ENCODE data around the gene AHNAK. TPM values are rescaled to one million over a fixed set of nuclear protein-coding genes. Genes with fewer than 3 reads are reported as not detected.

Gene AHNAK
- total and polyA plus RNA-seq, 9 donors, result 114 to 699 (median 540) TPM

DNA sequence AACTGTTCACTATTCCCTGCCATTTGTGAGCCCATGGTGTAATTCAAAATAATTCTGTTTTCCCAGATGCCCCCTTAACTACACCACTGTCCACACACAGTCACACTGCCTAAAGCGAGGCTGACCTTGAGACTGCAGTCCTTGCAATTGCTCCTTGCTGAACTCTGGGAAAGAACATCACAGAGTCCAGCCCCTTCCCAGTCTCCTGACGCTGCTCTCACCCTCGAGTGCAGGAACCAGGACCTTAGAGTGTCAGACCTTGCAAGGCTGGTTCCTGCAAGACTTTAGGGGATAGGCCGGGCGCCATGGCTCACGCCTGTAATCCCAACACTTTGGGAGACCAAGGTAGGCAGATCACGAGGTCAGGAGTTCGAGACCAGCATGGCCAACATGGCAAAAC lies 33.6 kb downstream of the AHNAK start:
- no peak overlapping the region for H3K4me3 ChIP-seq
- WGBS, 3 donors, result 58 to 68% (median 64%) methylated on average over 8 of the region's 8 CpGs
- no peak for DNase-seq
- peaks cover 3% of the 10 kb centered on the region for H3K4me1 ChIP-seq (ENCODE audit: insufficient read depth)
- H3K27ac ChIP-seq, result no peak overlapping the region
- intact Hi-C loops (cut with DNase I), result loop anchor here in 1 of 4 donors (2.0 kb wide), 1 partner anchor 22 kb away; no protein-coding TSS in a partner anchor
- H3K9me3 ChIP-seq, result no peaks in the 10 kb centered on the region
- TF ChIP-seq EP300 (IDR thresholded peaks at IDR 0.05), result no peak
- TF ChIP-seq, protein P1, sequence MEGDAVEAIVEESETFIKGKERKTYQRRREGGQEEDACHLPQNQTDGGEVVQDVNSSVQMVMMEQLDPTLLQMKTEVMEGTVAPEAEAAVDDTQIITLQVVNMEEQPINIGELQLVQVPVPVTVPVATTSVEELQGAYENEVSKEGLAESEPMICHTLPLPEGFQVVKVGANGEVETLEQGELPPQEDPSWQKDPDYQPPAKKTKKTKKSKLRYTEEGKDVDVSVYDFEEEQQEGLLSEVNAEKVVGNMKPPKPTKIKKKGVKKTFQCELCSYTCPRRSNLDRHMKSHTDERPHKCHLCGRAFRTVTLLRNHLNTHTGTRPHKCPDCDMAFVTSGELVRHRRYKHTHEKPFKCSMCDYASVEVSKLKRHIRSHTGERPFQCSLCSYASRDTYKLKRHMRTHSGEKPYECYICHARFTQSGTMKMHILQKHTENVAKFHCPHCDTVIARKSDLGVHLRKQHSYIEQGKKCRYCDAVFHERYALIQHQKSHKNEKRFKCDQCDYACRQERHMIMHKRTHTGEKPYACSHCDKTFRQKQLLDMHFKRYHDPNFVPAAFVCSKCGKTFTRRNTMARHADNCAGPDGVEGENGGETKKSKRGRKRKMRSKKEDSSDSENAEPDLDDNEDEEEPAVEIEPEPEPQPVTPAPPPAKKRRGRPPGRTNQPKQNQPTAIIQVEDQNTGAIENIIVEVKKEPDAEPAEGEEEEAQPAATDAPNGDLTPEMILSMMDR (IDR thresholded peaks at IDR 0.05), result no peak
- no peak for TF ChIP-seq POLR2A (IDR thresholded peaks at IDR 0.05)
- H3K27me3 ChIP-seq, result no peaks in the 10 kb centered on the region
- H3K36me3 ChIP-seq, result no peaks in the 10 kb centered on the region

DNA sequence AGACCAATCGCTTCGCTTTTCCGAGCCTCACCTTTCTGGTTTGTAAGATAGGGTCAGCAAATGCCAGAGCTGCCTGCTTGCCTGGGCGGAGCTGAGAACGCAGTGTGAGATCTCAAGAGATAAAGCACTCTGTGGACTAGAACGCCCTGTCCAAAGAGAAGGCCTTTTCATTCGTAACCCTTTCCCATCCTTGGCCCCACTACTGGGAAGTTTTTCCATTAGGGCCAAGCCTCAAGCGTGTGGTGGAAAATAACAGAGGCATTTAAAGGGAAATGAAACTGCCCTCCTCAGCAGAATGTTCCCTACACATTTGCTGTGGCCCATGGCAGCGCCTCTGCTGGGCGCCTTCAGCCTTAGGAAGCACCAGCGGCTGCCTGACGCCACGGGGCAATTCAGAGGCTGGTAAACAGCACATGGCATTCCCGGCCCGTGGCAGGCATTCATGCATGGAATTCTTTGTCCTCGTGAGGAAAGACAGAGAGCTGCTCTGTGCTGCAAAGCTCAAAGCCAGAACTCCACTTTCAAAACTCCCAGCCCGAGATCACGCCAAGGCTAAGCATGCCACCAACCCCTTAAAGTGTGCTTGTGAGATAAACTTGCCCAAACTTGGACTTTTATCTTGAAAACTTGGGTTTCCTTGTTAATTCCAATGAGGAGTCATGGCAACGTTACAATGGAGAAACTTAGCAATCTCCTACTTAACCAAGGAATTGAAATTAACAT lies 38.1 kb downstream of the AHNAK start:
- 41 to 47% (median 46%) methylated on average over 19 of the region's 19 CpGs for WGBS, 3 donors
- H3K4me3 ChIP-seq, result no peak overlapping the region
- no peaks in the 10 kb centered on the region for H3K27me3 ChIP-seq
- TF ChIP-seq, protein P1 (IDR thresholded peaks at IDR 0.05), result peak in 1 of 3 donors; percentile 21
- no peak for TF ChIP-seq EP300 (IDR thresholded peaks at IDR 0.05)
- intact Hi-C loops (cut with DNase I), result no loop called here
- peak overlapping the region in 1 of 2 donors; percentile 9 for H3K27ac ChIP-seq
- H3K36me3 ChIP-seq, result no peaks in the 10 kb centered on the region
- peak in 4 of 5 donors; percentile 22 to 58 (median 33) for DNase-seq
- peaks cover 6% of the 10 kb centered on the region for H3K4me1 ChIP-seq (ENCODE audit: insufficient read depth)
- no peaks in the 10 kb centered on the region for H3K9me3 ChIP-seq

DNA sequence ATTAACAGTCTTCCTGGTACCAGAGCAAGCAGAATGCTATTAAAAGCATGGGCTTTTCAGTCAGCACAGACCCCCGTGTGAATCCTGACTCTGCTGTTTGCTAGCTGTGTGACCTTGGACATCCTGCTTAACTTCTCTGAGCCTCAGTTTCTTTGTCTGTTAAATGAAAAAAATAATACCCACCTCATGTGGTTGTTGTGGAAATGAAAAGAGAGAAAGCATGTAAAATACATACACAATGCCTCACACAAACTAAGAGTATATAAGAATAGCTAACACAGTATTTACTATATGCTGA lies 39.5 kb downstream of the AHNAK start:
- Histone ChIP-seq H3K27ac (peak overlapping the region in 1 of 2 donors; percentile 1), H3K27me3 (no peaks in the 10 kb centered on the region), H3K4me3 (no peak overlapping the region), H3K36me3 (no peaks in the 10 kb centered on the region), H3K4me1 (ENCODE audit: insufficient read depth) (peaks cover 6% of the 10 kb centered on the region), H3K9me3 (no peaks in the 10 kb centered on the region)
- no peak for TF ChIP-seq EP300 (IDR thresholded peaks at IDR 0.05)
- 9 to 17% (median 12%) methylated on average over 1 of the region's 1 CpG for WGBS, 3 donors
- DNase-seq, result no peak
- intact Hi-C loops (cut with DNase I), result no loop called here

DNA sequence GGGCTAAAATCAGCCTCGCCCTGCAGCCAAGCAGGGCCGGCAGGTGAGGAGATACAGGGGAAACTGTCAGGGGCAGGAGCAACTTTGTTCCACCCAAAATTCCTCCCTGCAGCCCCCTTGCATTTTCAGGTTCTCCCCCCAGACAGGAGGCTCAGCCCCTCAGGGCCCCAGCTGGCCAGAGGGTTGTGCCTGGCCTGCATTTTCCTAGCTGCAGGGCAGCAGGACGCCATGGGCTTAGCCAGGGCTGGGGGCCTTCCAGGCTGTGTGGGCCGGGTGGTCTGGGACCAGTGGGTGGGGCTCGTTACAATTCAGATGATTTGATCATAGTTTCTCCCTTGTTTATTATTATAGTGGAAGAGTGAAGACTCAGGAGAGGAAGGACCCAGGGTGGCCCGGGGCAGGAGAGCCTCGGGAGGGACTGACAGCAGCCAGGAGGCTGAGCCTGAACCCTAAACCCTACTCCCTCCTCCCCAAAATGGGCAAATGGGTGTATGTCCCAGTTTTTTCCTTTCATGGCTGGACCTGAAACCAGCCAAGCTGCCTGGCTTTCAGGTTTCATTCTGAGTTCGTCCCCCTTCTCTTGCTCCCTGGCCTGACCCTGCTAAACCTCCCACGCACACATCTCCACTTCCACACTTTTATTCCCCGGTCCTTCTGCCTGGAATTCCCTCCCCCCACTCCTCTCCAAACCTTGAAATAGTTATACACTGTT lies 40.0 kb downstream of the AHNAK start:
- TF ChIP-seq EP300 (IDR thresholded peaks at IDR 0.05), result no peak
- TF ChIP-seq, protein P1 (IDR thresholded peaks at IDR 0.05), result no peak
- TF ChIP-seq POLR2A (IDR thresholded peaks at IDR 0.05), result no peak
- Histone ChIP-seq H3K27me3 (no peaks in the 10 kb centered on the region), H3K4me1 (ENCODE audit: insufficient read depth) (peaks cover 6% of the 10 kb centered on the region), H3K27ac (peak overlapping the region in 1 of 2 donors; percentile 1), H3K9me3 (no peaks in the 10 kb centered on the region), H3K36me3 (no peaks in the 10 kb centered on the region), H3K4me3 (no peak overlapping the region)
- intact Hi-C loops (cut with DNase I), result no loop called here
- peak in 2 of 5 donors; percentile 35 to 44 for DNase-seq
- 33 to 44% (median 34%) methylated on average over 10 of the region's 10 CpGs for WGBS, 3 donors

Measured in ovary (tissue), 9 donors.